K562 (cell line): ENCODE results near the gene PRKAR2B. TPM values are rescaled to one million over a fixed set of nuclear protein-coding genes. Genes with fewer than 3 reads are reported as not detected.

Experiments
- ATF7 ChIP-seq: fragments of 450-650 bp; IDR thresholded peaks from 2 replicates; pipeline ENCODE4 v1.7.1; 2014; ENCODE audit warnings: mild to moderate bottlenecking, moderate library complexity
- CBX2 ChIP-seq: fragments of 200-600 bp; sonication (generic); IDR thresholded peaks from one replicate; pipeline ENCODE4 v1.6.1; 2012; ENCODE audit warnings: mild to moderate bottlenecking, low read length, inconsistent platforms; ENCODE audit not compliant: insufficient read depth, poor library complexity, severe bottlenecking
- HBP1 ChIP-seq: fragments of 450-650 bp; formaldehyde crosslinking; IDR thresholded peaks from 2 replicates; pipeline ENCODE4 v1.4.0; 2022; ENCODE audit warnings: missing genetic modification characterization
- HDAC2 ChIP-seq: fragments of 450-650 bp; IDR thresholded peaks from 2 replicates; pipeline ENCODE4 v1.6.1; 2016; ENCODE audit warnings: mild to moderate bottlenecking
- IRF1 ChIP-seq: sonication (generic); formaldehyde crosslinking; IDR thresholded peaks from 2 replicates; pipeline ENCODE4 v1.8.0; 2022; ENCODE audit warnings: missing genetic modification reagents, mild to moderate bottlenecking, borderline replicate concordance
- JUNB ChIP-seq: fragments of 450-650 bp; formaldehyde crosslinking; conservative IDR thresholded peaks from 2 replicates; pipeline ENCODE4 v1.4.0; 2020; ENCODE audit warnings: mild to moderate bottlenecking
- KDM2B ChIP-seq: fragments of 250-450 bp; sonication (Bioruptor Pico); IDR thresholded peaks from 2 replicates; pipeline ENCODE4 v1.8.0; 2021; ENCODE audit warnings: mild to moderate bottlenecking, moderate library complexity
- LCOR ChIP-seq: sonication (generic); formaldehyde crosslinking; IDR thresholded peaks from 2 replicates; pipeline ENCODE4 v1.8.0; 2022; ENCODE audit warnings: mild to moderate bottlenecking, missing genetic modification reagents
- MEF2A ChIP-seq: IDR thresholded peaks from 2 replicates; pipeline ENCODE4 v1.6.1; 2011; ENCODE audit warnings: low read depth, mild to moderate bottlenecking, low read length, moderate library complexity; ENCODE audit not compliant: control insufficient read depth
- NCOA6 ChIP-seq: fragments of 450-650 bp; IDR thresholded peaks from 2 replicates; pipeline ENCODE4 v1.6.1; 2017; ENCODE audit warnings: mild to moderate bottlenecking
- NFATC3 ChIP-seq: fragments of 450-650 bp; IDR thresholded peaks from 2 replicates; pipeline ENCODE4 v1.6.1; 2017; ENCODE audit warnings: mild to moderate bottlenecking
- NR4A1 ChIP-seq, 2 experiments: fragments of 250-450 bp in 1 of 2; fragments of 450-650 bp in 1 of 2; sonication (Bioruptor Pico) in 1 of 2; IDR thresholded peaks; 2 replicates each; pipeline versions ENCODE4 v1.4.0 to v1.6.1; 2016 to 2020; ENCODE audit warnings: mild to moderate bottlenecking in 2 of 2, missing compliant biosample characterization in 1 of 2, missing genetic modification characterization in 1 of 2, moderate library complexity in 1 of 2
- PHB ChIP-seq: fragments of 250-450 bp; sonication (Bioruptor Pico); IDR thresholded peaks from 2 replicates; pipeline ENCODE4 v1.5.0; 2021
- PHB2 ChIP-seq: fragments of 450-650 bp; IDR thresholded peaks from 2 replicates; pipeline ENCODE4 v1.6.1; 2017; ENCODE audit warnings: low read depth
- POLR2AphosphoS5 ChIP-seq: IDR thresholded peaks from 2 replicates; pipeline ENCODE4 v1.6.1; 2011; ENCODE audit warnings: mild to moderate bottlenecking, low read depth, low read length, moderate library complexity; ENCODE audit not compliant: control insufficient read depth, insufficient read depth
- PYGO2 ChIP-seq: fragments of 450-650 bp; IDR thresholded peaks from 2 replicates; pipeline ENCODE4 v1.6.1; 2016; ENCODE audit warnings: mild to moderate bottlenecking, missing genetic modification characterization, moderate library complexity, missing compliant biosample characterization
- STAG1 ChIP-seq: sonication (generic); formaldehyde crosslinking; IDR thresholded peaks from 2 replicates; pipeline ENCODE4 v1.5.0; 2020; ENCODE audit warnings: missing genetic modification reagents, borderline replicate concordance
- SUPT5H ChIP-seq: fragments of 450-650 bp; IDR thresholded peaks from 2 replicates; pipeline ENCODE4 v1.6.1; 2016
- THRA ChIP-seq: fragments of 450-650 bp; IDR thresholded peaks from 2 replicates; pipeline ENCODE4 v1.6.1; 2017; ENCODE audit warnings: mild to moderate bottlenecking, moderate library complexity
- U2AF2 ChIP-seq: fragments of 200-400 bp; formaldehyde crosslinking; optimal IDR thresholded peaks from 2 replicates; pipeline ENCODE3; 2017; ENCODE audit warnings: low read depth, mild to moderate bottlenecking, low read length
- ZBTB43 ChIP-seq: sonication (generic); formaldehyde crosslinking; IDR thresholded peaks from 2 replicates; pipeline ENCODE4 v1.8.0; 2023; ENCODE audit warnings: mild to moderate bottlenecking, missing genetic modification reagents
- ZFP91 ChIP-seq: sonication (generic); formaldehyde crosslinking; IDR thresholded peaks from 2 replicates; pipeline ENCODE4 v1.8.0; 2022; ENCODE audit warnings: mild to moderate bottlenecking, missing genetic modification reagents
- ZNF184 ChIP-seq: sonication (generic); formaldehyde crosslinking; IDR thresholded peaks from 2 replicates; pipeline ENCODE4 v1.5.0; 2020; ENCODE audit warnings: missing genetic modification reagents
- ZNF354B ChIP-seq: fragments of 250-450 bp; sonication (Bioruptor Pico); IDR thresholded peaks from 2 replicates; pipeline ENCODE4 v1.4.0; 2020
- ZNF444 ChIP-seq: fragments of 250-450 bp; sonication (Bioruptor Pico); IDR thresholded peaks from 2 replicates; pipeline ENCODE4 v1.4.0; 2020; ENCODE audit warnings: mild to moderate bottlenecking, moderate library complexity
- polyA plus RNA-seq, 8 experiments: library from polyadenylated mRNA; depleted of rRNA in 4 of 8; stranded (reverse) in 5 of 8; unstranded in 3 of 8; fragments of >200 nt; fragmentation: Nextera tagmentation in 2 of 8; fragmentation: Illumina TruSeq in 1 of 8; extraction: Ambion mirVana in 2 of 8; extraction: Trizol in 1 of 8; gene quantifications; 2 replicates each; pipeline versions ENCODE4 v1.2.1 to v1.2.3, GENCODE V29; 2011 to 2014; ENCODE audit warnings: inconsistent platforms in 1 of 8, missing spikeins in 1 of 8
- total RNA-seq, 7 experiments: library from RNA; depleted of rRNA in 6 of 7; stranded (reverse); fragments of >200 nt in 6 of 7; fragmentation: Illumina TruSeq in 2 of 7; extraction: Trizol in 2 of 7; gene quantifications; 2 replicates each; pipeline versions ENCODE4 v1.2.1 to v1.2.3, GENCODE V29; 2011 to 2021; ENCODE audit warnings: low replicate concordance in 1 of 7

Gene PRKAR2B
- total and polyA plus RNA-seq, 9 of the 15 experiments (the other 6 are each of a cell fraction or from before 2014, with no cell fraction given): 59.0 to 173 (median 129) TPM

- TF ChIP-seq HBP1 (CRISPR knock-in tag): peak; percentile 81; the same call in 1 of the 2 replicates
- TF ChIP-seq PHB (CRISPR knock-in tag): no peak
- TF ChIP-seq ZNF184 (CRISPR knock-in tag): no peak
- no peak for TF ChIP-seq LCOR (CRISPR knock-in tag)
- no peak for TF ChIP-seq ZBTB43 (CRISPR knock-in tag)
- TF ChIP-seq PHB2: no peak
- peak; percentile 66; the same call in 1 of the 2 replicates for TF ChIP-seq ZNF444
- TF ChIP-seq MEF2A: peak; percentile 97
- TF ChIP-seq JUNB (CRISPR knock-in tag): peak; percentile 94
- no peak for TF ChIP-seq PYGO2
- no peak for TF ChIP-seq NR4A1 (CRISPR knock-in tag; IDR thresholded peaks at IDR 0.05)
- no peak for TF ChIP-seq NR4A1 (tag; IDR thresholded peaks at IDR 0.05)
- no peak for TF ChIP-seq KDM2B (CRISPR knock-in tag)
- TF ChIP-seq THRA: no peak
- TF ChIP-seq SUPT5H: no peak
- TF ChIP-seq NCOA6: no peak
- TF ChIP-seq HDAC2: peak; percentile 94
- TF ChIP-seq IRF1 (CRISPR knock-in tag): no peak
- TF ChIP-seq ZNF354B (CRISPR knock-in tag): no peak; the same call in 1 of the 2 replicates
- no peak for TF ChIP-seq ZFP91
- no peak for TF ChIP-seq U2AF2
- TF ChIP-seq CBX2: no peak
- peak; percentile 84 for TF ChIP-seq POLR2AphosphoS5
- no peak for TF ChIP-seq STAG1 (CRISPR knock-in tag)
- peak; percentile 95 for TF ChIP-seq ATF7
- TF ChIP-seq NFATC3: no peak
Observed at GRCh38 chr7:107035446-107035845, 9.1 kb upstream of the PRKAR2B start (continued).
